Astrocyte of the cerebellum (primary cell): ENCODE results near the gene HAUS8.
A peak's percentile ranks its signal among the peaks of the same experiment; 100 is the strongest.

Experiments
- DNase-seq: peaks from one replicate; pipeline ENCODE4 v3.0.0-alpha.2; 2011; ENCODE audit warnings: low read depth
- H3K4me3 ChIP-seq: 2 replicates; pipeline ENCODE4 v1.5.1; 2011; ENCODE audit warnings: mild to moderate bottlenecking, low read depth, low read length, moderate library complexity
- CTCF ChIP-seq: IDR thresholded peaks from 2 replicates; pipeline ENCODE4 v1.5.1; 2012; ENCODE audit warnings: low read length, low read depth, moderate library complexity, mild to moderate bottlenecking; ENCODE audit errors: missing control alignments
- in situ Hi-C: cut with HindIII; loops from 2 replicates; pipeline ENCODE4 v1.10.0; 2017; ENCODE audit warnings: low sequenced_read_pairs

The HAUS8 gene

GRCh38 chr19:17075035-17075863 is at the start of gene HAUS8, which contains the start of gene MYO9B:
Gene HAUS8, minus strand, starts transcription at chr19:17075452. Its CDS starts 30 bp downstream, at chr19:17075422.
Gene MYO9B, plus strand, starts transcription at chr19:17075777. Its CDS starts 25,941 bp downstream, at chr19:17101718.
- in situ Hi-C loops = no loop called here
- no peak for TF ChIP-seq CTCF
- H3K4me3 ChIP-seq = peak within 1 kb of the TSS; percentile 84
- peak; percentile 97 for DNase-seq

- in situ Hi-C loops = no loop called here
- DNase-seq = no peak
- no peak for TF ChIP-seq CTCF
- H3K4me3 ChIP-seq = no peak overlapping the region
Measured at GRCh38 chr19:17124025-17124424, 48.8 kb upstream of the HAUS8 start.

- in situ Hi-C loops = no loop called here
- no peak for TF ChIP-seq CTCF
- no peak for DNase-seq
- H3K4me3 ChIP-seq = no peak overlapping the region
Measured at GRCh38 chr19:17123041-17123440, 47.8 kb upstream of the HAUS8 start.

GRCh38 chr19:17121736-17122293 is 46.6 kb upstream of the HAUS8 start:
- no peak for TF ChIP-seq CTCF
- in situ Hi-C loops = no loop called here
- peak; percentile 69 for DNase-seq
- no peak overlapping the region for H3K4me3 ChIP-seq

GRCh38 chr19:17118957-17119356 is 43.7 kb upstream of the HAUS8 start:
- in situ Hi-C loops = no loop called here
- no peak for TF ChIP-seq CTCF
- DNase-seq = no peak
- H3K4me3 ChIP-seq = no peak overlapping the region

- DNase-seq = no peak
- TF ChIP-seq CTCF = no peak
- no peak overlapping the region for H3K4me3 ChIP-seq
- in situ Hi-C loops = no loop called here
Measured at GRCh38 chr19:17116996-17117702, 41.9 kb upstream of the HAUS8 start.
